Measurements from ENCODE around the gene ESYT2.
"Not testable (repeated sequence)": the region's sequence is repeated elsewhere in the genome, so short reads cannot be mapped to it uniquely, and the experiment has no call there.

ESYT2 gene

GRCh38 chr7:158854681-158855081 lies 25.4 kb upstream of the ESYT2 start:
- DNase-seq: no peak

GRCh38 chr7:158850545-158851102 lies 21.3 kb upstream of the ESYT2 start:
- DNase-seq: no peak

- DNase-seq: no peak
These were observed 20.6 kb upstream of the ESYT2 start for GRCh38 chr7:158849768-158850544.

GRCh38 chr7:158849442-158849767 lies 20.1 kb upstream of the ESYT2 start:
- no peak for DNase-seq

GRCh38 chr7:158847451-158847866 lies 18.1 kb upstream of the ESYT2 start:
- DNase-seq: no peak

GRCh38 chr7:158846304-158846703 lies 17.0 kb upstream of the ESYT2 start:
- no peak for DNase-seq

- DNase-seq: no peak
These were observed 14.5 kb upstream of the ESYT2 start for GRCh38 chr7:158843771-158844170.

GRCh38 chr7:158842486-158842885 lies 13.2 kb upstream of the ESYT2 start:
- DNase-seq: no peak

GRCh38 chr7:158840604-158841003 lies 11.3 kb upstream of the ESYT2 start:
- no peak for DNase-seq

GRCh38 chr7:158839177-158839576 lies 9.9 kb upstream of the ESYT2 start:
- not testable (repeated sequence) for DNase-seq

- no peak for DNase-seq
These were observed 8.7 kb upstream of the ESYT2 start for GRCh38 chr7:158837790-158838637.

- no peak for DNase-seq
These were observed 7.4 kb upstream of the ESYT2 start for GRCh38 chr7:158836692-158837091.

- DNase-seq: no peak
These were observed 5.8 kb upstream of the ESYT2 start for GRCh38 chr7:158834878-158835784.

GRCh38 chr7:158832994-158833393 lies 3.7 kb upstream of the ESYT2 start:
- no peak for DNase-seq

GRCh38 chr7:158831738-158832091 lies 2.4 kb upstream of the ESYT2 start:
- DNase-seq: no peak

- no peak for DNase-seq
These were observed 958 bp upstream of the ESYT2 start for GRCh38 chr7:158830211-158830723.

- DNase-seq: peak; percentile 62
These were observed 328 bp downstream of the ESYT2 start for GRCh38 chr7:158829021-158829341.

GRCh38 chr7:158828133-158829020 lies 932 bp downstream of the ESYT2 start:
- peak; percentile 23 for DNase-seq

GRCh38 chr7:158827411-158828132 lies 1.7 kb downstream of the ESYT2 start:
- no peak for DNase-seq

GRCh38 chr7:158825628-158826289 lies 3.5 kb downstream of the ESYT2 start:
- no peak for DNase-seq

- DNase-seq: no peak
These were observed 5.3 kb downstream of the ESYT2 start for GRCh38 chr7:158824028-158824427.

Data from NCI-H1092 (cell line).